Esophagus muscularis mucosa (tissue), 3 donors: Measurements from ENCODE around the gene TNFSF13.

Experiments
- POLR2A ChIP-seq: fragments of 450-650 bp; IDR thresholded peaks from one replicate; pipeline ENCODE4 v1.6.1; 2017; ENCODE audit warnings: antibody characterized with exemption, moderate library complexity, mild to moderate bottlenecking, low read depth
- POLR2AphosphoS5 ChIP-seq, 2 donors: sonication (generic); formaldehyde crosslinking; IDR thresholded peaks; one replicate each; pipeline ENCODE4 v1.6.1; 2017; ENCODE audit warnings: antibody characterized with exemption in 2 of 2
- TF ChIP-seq, protein P1 (sequence below), 3 experiments: fragments of 200-600 bp in 2 of 3; fragments of 450-650 bp in 1 of 3; sonication (generic) in 2 of 3; IDR thresholded peaks; one replicate each; pipeline ENCODE4 v1.5.1; 2017 to 2019; ENCODE audit warnings: antibody characterized with exemption in 3 of 3, mild to moderate bottlenecking in 2 of 3, moderate library complexity in 1 of 3

DNA sequence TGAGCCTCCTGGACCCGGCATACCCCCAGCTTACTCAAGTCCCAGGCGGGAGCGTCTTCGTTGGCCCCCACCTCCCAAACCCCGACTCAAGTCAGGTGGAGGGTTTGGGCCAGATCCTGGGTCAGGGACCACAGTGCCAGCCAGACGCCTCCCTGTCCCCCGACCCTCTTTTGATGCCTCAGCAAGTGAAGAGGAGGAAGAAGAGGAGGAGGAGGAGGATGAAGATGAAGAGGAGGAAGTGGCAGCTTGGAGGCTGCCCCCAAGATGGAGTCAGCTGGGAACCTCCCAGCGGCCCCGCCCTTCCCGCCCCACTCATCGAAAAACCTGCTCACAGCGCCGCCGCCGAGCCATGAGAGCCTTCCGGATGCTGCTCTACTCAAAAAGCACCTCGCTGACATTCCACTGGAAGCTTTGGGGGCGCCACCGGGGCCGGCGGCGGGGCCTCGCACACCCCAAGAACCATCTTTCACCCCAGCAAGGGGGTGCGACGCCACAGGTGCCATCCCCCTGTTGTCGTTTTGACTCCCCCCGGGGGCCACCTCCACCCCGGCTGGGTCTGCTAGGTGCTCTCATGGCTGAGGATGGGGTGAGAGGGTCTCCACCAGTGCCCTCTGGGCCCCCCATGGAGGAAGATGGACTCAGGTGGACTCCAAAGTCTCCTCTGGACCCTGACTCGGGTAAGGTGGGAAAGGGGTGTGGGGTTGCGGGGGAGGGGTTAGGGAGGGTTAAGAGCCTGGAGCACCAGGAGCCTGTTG is 4.7 kb downstream of the TNFSF13 start:
- TF ChIP-seq, protein P1, sequence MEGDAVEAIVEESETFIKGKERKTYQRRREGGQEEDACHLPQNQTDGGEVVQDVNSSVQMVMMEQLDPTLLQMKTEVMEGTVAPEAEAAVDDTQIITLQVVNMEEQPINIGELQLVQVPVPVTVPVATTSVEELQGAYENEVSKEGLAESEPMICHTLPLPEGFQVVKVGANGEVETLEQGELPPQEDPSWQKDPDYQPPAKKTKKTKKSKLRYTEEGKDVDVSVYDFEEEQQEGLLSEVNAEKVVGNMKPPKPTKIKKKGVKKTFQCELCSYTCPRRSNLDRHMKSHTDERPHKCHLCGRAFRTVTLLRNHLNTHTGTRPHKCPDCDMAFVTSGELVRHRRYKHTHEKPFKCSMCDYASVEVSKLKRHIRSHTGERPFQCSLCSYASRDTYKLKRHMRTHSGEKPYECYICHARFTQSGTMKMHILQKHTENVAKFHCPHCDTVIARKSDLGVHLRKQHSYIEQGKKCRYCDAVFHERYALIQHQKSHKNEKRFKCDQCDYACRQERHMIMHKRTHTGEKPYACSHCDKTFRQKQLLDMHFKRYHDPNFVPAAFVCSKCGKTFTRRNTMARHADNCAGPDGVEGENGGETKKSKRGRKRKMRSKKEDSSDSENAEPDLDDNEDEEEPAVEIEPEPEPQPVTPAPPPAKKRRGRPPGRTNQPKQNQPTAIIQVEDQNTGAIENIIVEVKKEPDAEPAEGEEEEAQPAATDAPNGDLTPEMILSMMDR (IDR thresholded peaks at IDR 0.05), result no peak
- TF ChIP-seq POLR2A (no peak), POLR2AphosphoS5 (IDR thresholded peaks at IDR 0.05) (no peak)
